HFFc6 (cell line): ENCODE data around the gene TEDC1. TPM values are rescaled to one million over a fixed set of nuclear protein-coding genes. Genes with fewer than 3 reads are reported as not detected.
A peak's percentile ranks its signal among the peaks of the same experiment; 100 is the strongest.

Experiments
- DNase-seq: peaks from one replicate; pipeline ENCODE4 v3.0.0-alpha.2; 2018
- H3K27ac Mint-ChIP-seq: 2 replicates; pipeline ENCODE4 v1.8.0; 2020; ENCODE audit warnings: mild to moderate bottlenecking, mixed read lengths
- H3K27me3 Mint-ChIP-seq: 2 replicates; pipeline ENCODE4 v1.8.0; 2021; ENCODE audit warnings: mild to moderate bottlenecking, moderate library complexity, mixed read lengths; ENCODE audit not compliant: insufficient read depth
- H3K36me3 Mint-ChIP-seq: 2 replicates; pipeline ENCODE4 v1.8.0; 2021; ENCODE audit warnings: low read depth, mixed read lengths
- H3K4me1 Mint-ChIP-seq: 2 replicates; pipeline ENCODE4 v1.8.0; 2020; ENCODE audit warnings: low read depth, mixed read lengths
- H3K4me3 Mint-ChIP-seq: 2 replicates; pipeline ENCODE4 v1.8.0; 2020; ENCODE audit warnings: mild to moderate bottlenecking, moderate library complexity, mixed read lengths
- H3K9me3 Mint-ChIP-seq: 2 replicates; pipeline ENCODE4 v1.8.0; 2020; ENCODE audit warnings: mild to moderate bottlenecking, mixed read lengths
- CTCF ChIP-seq: fragments of 200-600 bp; sonication (generic); IDR thresholded peaks from 2 replicates; pipeline ENCODE4 v1.5.0; 2021; ENCODE audit warnings: antibody characterized with exemption, mild to moderate bottlenecking
- total RNA-seq, 6 experiments: library from RNA; stranded (reverse); fragmentation: NEBNext Ultra II Directional; extraction: Animal tissue kit (Norgen Biotek cat#: 25700); gene quantifications; 2 replicates in 1 of 6; 3 replicates in 5 of 6; pipeline ENCODE4 v1.2.3, GENCODE V29; 2021

Gene TEDC1
- total RNA-seq, 6 experiments from 2014 or later, result 9.1 to 12.9 (median 12.7) TPM

- TF ChIP-seq CTCF, result no peak
- Mint-ChIP-seq H3K36me3 (no peaks in the 10 kb centered on the region), H3K9me3 (no peaks in the 10 kb centered on the region), H3K4me1 (peaks cover 22% of the 10 kb centered on the region), H3K27ac (no peak overlapping the region), H3K27me3 (peaks cover 8% of the 10 kb centered on the region), H3K4me3 (peak overlapping the region; percentile 30; the same call in 1 of the 2 replicates)
- no peak for DNase-seq
Measured at GRCh38 chr14:105486974-105487448, 4.0 kb upstream of the TEDC1 start.

GRCh38 chr14:105487449-105487985 lies 3.5 kb upstream of the TEDC1 start:
- Mint-ChIP-seq H3K27me3 (peaks cover 7% of the 10 kb centered on the region), H3K9me3 (no peaks in the 10 kb centered on the region), H3K4me3 (peak overlapping the region; percentile 17; the same call in 1 of the 2 replicates), H3K36me3 (no peaks in the 10 kb centered on the region), H3K4me1 (peaks cover 18% of the 10 kb centered on the region), H3K27ac (peak overlapping the region; percentile 55)
- no peak; the same call in 1 of the 2 replicates for TF ChIP-seq CTCF
- no peak for DNase-seq

GRCh38 chr14:105487986-105488777 lies 2.9 kb upstream of the TEDC1 start:
- Mint-ChIP-seq H3K4me3 (peak overlapping the region; percentile 17; the same call in 1 of the 2 replicates), H3K27me3 (peaks cover 7% of the 10 kb centered on the region), H3K27ac (peak overlapping the region; percentile 55), H3K36me3 (no peaks in the 10 kb centered on the region), H3K9me3 (no peaks in the 10 kb centered on the region), H3K4me1 (peaks cover 17% of the 10 kb centered on the region)
- no peak for DNase-seq
- no peak; the same call in 1 of the 2 replicates for TF ChIP-seq CTCF

GRCh38 chr14:105488781-105489541 lies 2.1 kb upstream of the TEDC1 start:
- Mint-ChIP-seq H3K4me1 (peaks cover 17% of the 10 kb centered on the region), H3K27ac (peak overlapping the region; percentile 18), H3K36me3 (no peaks in the 10 kb centered on the region), H3K27me3 (peaks cover 7% of the 10 kb centered on the region), H3K4me3 (peak overlapping the region; percentile 81; the same call in 1 of the 2 replicates), H3K9me3 (no peaks in the 10 kb centered on the region)
- DNase-seq, result no peak
- no peak for TF ChIP-seq CTCF

GRCh38 chr14:105489542-105490266 lies 1.3 kb upstream of the TEDC1 start:
- Mint-ChIP-seq H3K36me3 (no peaks in the 10 kb centered on the region), H3K27ac (peak overlapping the region; percentile 66), H3K4me1 (peaks cover 12% of the 10 kb centered on the region), H3K4me3 (peak overlapping the region; percentile 81), H3K9me3 (no peaks in the 10 kb centered on the region), H3K27me3 (peaks cover 7% of the 10 kb centered on the region)
- peak; percentile 72 for DNase-seq
- TF ChIP-seq CTCF, result peak; percentile 80
